GM23338 (cell line): Measurements from ENCODE around the gene PTCD3. TPM values are rescaled to one million over a fixed set of nuclear protein-coding genes. Genes with fewer than 3 reads are reported as not detected.

ENCODE experiments used
- ATAC-seq: fragments of 200-7000 bp; cut with Tn5 transposase; 3 replicates; pipeline ENCODE4 v1.9.1; 2020
- DNase-seq: peaks from one replicate; pipeline ENCODE4 v3.0.0-alpha.2; 2015; ENCODE audit warnings: low spot score
- H2AFZ ChIP-seq: fragments of 200-600 bp; sonication (generic); 2 replicates; pipeline ENCODE4 v1.8.0; 2016; ENCODE audit warnings: antibody characterized with exemption, mild to moderate bottlenecking, moderate library complexity
- H3F3A ChIP-seq: fragments of 200-600 bp; sonication (generic); replicated peaks from 2 replicates; pipeline ENCODE4 v1.8.0; 2017; ENCODE audit warnings: antibody characterized with exemption, mixed run types, low read depth
- H3K27ac ChIP-seq: fragments of 200-600 bp; sonication (generic); 2 replicates; pipeline ENCODE4 v1.6.1; 2016; ENCODE audit warnings: low read depth
- H3K27me3 ChIP-seq: fragments of 200-600 bp; sonication (generic); 2 replicates; pipeline ENCODE4 v1.8.0; 2016; ENCODE audit warnings: mild to moderate bottlenecking, mixed run types, moderate library complexity; ENCODE audit not compliant: insufficient read depth
- H3K36me3 ChIP-seq: fragments of 200-600 bp; sonication (generic); 2 replicates; pipeline ENCODE4 v1.8.0; 2016; ENCODE audit warnings: mild to moderate bottlenecking; ENCODE audit not compliant: insufficient read depth
- H3K4me1 ChIP-seq: fragments of 200-600 bp; sonication (generic); 2 replicates; pipeline ENCODE4 v1.8.0; 2016; ENCODE audit warnings: mild to moderate bottlenecking, moderate library complexity; ENCODE audit not compliant: insufficient read depth
- H3K4me2 ChIP-seq: fragments of 200-600 bp; sonication (generic); 2 replicates; pipeline ENCODE4 v1.7.1; 2017; ENCODE audit warnings: mixed run types
- H3K4me3 ChIP-seq: fragments of 200-600 bp; sonication (generic); 2 replicates; pipeline ENCODE4 v1.6.1; 2016; ENCODE audit warnings: mixed run types
- H3K79me2 ChIP-seq: fragments of 200-600 bp; sonication (generic); replicated peaks from 2 replicates; pipeline ENCODE4 v1.8.0; 2017; ENCODE audit warnings: mild to moderate bottlenecking; ENCODE audit not compliant: insufficient read depth
- H3K9me2 ChIP-seq: fragments of 200-600 bp; sonication (generic); 2 replicates; pipeline ENCODE4 v1.8.0; 2017; ENCODE audit not compliant: insufficient read depth
- H4K20me1 ChIP-seq: fragments of 200-600 bp; sonication (generic); replicated peaks from 2 replicates; pipeline ENCODE4 v1.8.0; 2017; ENCODE audit warnings: mild to moderate bottlenecking; ENCODE audit not compliant: insufficient read depth
- H3K27ac Mint-ChIP-seq: 2 replicates; pipeline ENCODE4 v1.8.0; 2020; ENCODE audit warnings: inconsistent platforms, mild to moderate bottlenecking, moderate library complexity, mixed read lengths
- H3K27me3 Mint-ChIP-seq: 3 replicates; pipeline ENCODE4 v1.8.0; 2022; ENCODE audit warnings: low read depth, mild to moderate bottlenecking, moderate library complexity, mixed read lengths, inconsistent platforms; ENCODE audit not compliant: insufficient read depth, poor library complexity
- H3K36me3 Mint-ChIP-seq: 3 replicates; pipeline ENCODE4 v1.8.0; 2021; ENCODE audit warnings: low read depth, mild to moderate bottlenecking, inconsistent platforms, moderate library complexity, mixed read lengths
- H3K4me1 Mint-ChIP-seq: 3 replicates; pipeline ENCODE4 v1.8.0; 2020; ENCODE audit warnings: mild to moderate bottlenecking, inconsistent platforms, mixed read lengths
- H3K4me3 Mint-ChIP-seq: 3 replicates; pipeline ENCODE4 v1.8.0; 2021; ENCODE audit warnings: moderate library complexity, mild to moderate bottlenecking, inconsistent platforms, mixed read lengths
- H3K9me3 Mint-ChIP-seq: 3 replicates; pipeline ENCODE4 v1.8.0; 2020; ENCODE audit warnings: moderate library complexity, mild to moderate bottlenecking, inconsistent platforms, mixed read lengths
- CREB1 ChIP-seq: fragments of 250-450 bp; sonication (Bioruptor Pico); IDR thresholded peaks from 2 replicates; pipeline ENCODE4 v1.5.0; 2020; ENCODE audit warnings: low read depth, mild to moderate bottlenecking, moderate library complexity
- ETS1 ChIP-seq: IDR thresholded peaks from 2 replicates; pipeline ENCODE4 v1.6.1; 2016; ENCODE audit warnings: antibody characterized with exemption
- EZH2 ChIP-seq: fragments of 200-600 bp; sonication (generic); IDR thresholded peaks from one replicate; pipeline ENCODE4 v1.8.0; 2017; ENCODE audit warnings: antibody characterized with exemption, mild to moderate bottlenecking, low read depth; ENCODE audit not compliant: unreplicated experiment
- EZH2phosphoT487 ChIP-seq: fragments of 200-600 bp; sonication (generic); IDR thresholded peaks from one replicate; pipeline ENCODE4 v1.8.1; 2018; ENCODE audit warnings: antibody characterized with exemption; ENCODE audit not compliant: unreplicated experiment
- JUNB ChIP-seq: IDR thresholded peaks from one replicate; pipeline ENCODE4 v1.6.1; 2016; ENCODE audit warnings: antibody characterized with exemption; ENCODE audit not compliant: unreplicated experiment
- NANOG ChIP-seq: IDR thresholded peaks from 2 replicates; pipeline ENCODE4 v1.6.1; 2016; ENCODE audit warnings: antibody characterized with exemption, borderline replicate concordance
- POLR2AphosphoS5 ChIP-seq: IDR thresholded peaks from 2 replicates; pipeline ENCODE4 v1.6.1; 2016; ENCODE audit warnings: antibody characterized with exemption, low read depth
- STAT1 ChIP-seq: IDR thresholded peaks from one replicate; pipeline ENCODE4 v1.6.1; 2016; ENCODE audit warnings: antibody characterized with exemption; ENCODE audit not compliant: unreplicated experiment
- ZNF114 ChIP-seq: fragments of 250-450 bp; sonication (Bioruptor Pico); IDR thresholded peaks from 2 replicates; pipeline ENCODE4 v1.5.0; 2020; ENCODE audit warnings: mild to moderate bottlenecking, moderate library complexity
- ZNF331 ChIP-seq: fragments of 250-450 bp; sonication (Bioruptor Pico); IDR thresholded peaks from 2 replicates; pipeline ENCODE4 v1.5.0; 2020; ENCODE audit warnings: low read depth, mild to moderate bottlenecking, moderate library complexity
- ZNF462 ChIP-seq: fragments of 250-450 bp; sonication (Bioruptor Pico); IDR thresholded peaks from 2 replicates; pipeline ENCODE4 v1.5.0; 2020; ENCODE audit warnings: mild to moderate bottlenecking, moderate library complexity
- polyA plus RNA-seq: library from polyadenylated mRNA; unstranded; fragments of >200 nt; fragmentation: Nextera tagmentation; extraction: Ambion mirVana; gene quantifications from 2 replicates; pipeline ENCODE4 v1.2.1, GENCODE V29; 2016
- total RNA-seq: library from RNA; depleted of rRNA; stranded (reverse); fragments of >200 nt; shearing (Covaris generic); gene quantifications from 2 replicates; pipeline ENCODE4 v1.2.3, GENCODE V29; 2014
- TF ChIP-seq, protein P1 (sequence below): IDR thresholded peaks from one replicate; pipeline ENCODE4 v1.6.1; 2018; ENCODE audit warnings: antibody characterized with exemption; ENCODE audit not compliant: unreplicated experiment
- TF ChIP-seq, protein P2 (sequence below), 2 experiments: fragments of 200-600 bp in 1 of 2; sonication (generic) in 1 of 2; conservative IDR thresholded peaks; 2 replicates each; pipeline versions ENCODE4 v1.5.1 to v1.6.1; 2016 to 2017; ENCODE audit warnings: antibody characterized with exemption in 2 of 2, low read depth in 2 of 2, mild to moderate bottlenecking in 2 of 2, moderate library complexity in 1 of 2

Gene PTCD3
- total and polyA plus RNA-seq, 2 experiments from 2014 or later = 140 to 223 TPM

DNA sequence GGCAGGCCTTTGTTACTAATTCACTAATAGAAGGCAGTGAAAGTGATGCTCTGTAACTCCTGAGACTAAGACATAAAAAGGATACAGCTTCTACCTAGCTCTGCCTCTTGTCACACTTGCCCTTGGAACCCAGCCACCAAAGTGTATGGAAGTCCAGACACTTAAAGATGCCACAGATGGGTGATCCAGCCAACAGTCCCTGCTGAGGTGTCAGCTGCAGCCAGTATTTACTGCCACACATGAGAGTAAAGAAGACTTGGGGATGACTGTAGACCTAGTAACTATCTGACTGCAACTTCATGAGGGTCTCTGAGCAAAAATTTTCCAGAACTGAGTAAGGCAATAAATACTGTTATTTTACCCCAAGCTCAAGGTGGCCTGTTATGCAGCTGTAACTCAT lies 80.4 kb downstream of the PTCD3 start:
- no peaks in the 10 kb centered on the region; the same call in 1 of the 3 replicates for H3K4me1 Mint-ChIP-seq
- no peaks in the 10 kb centered on the region for H3K27me3 Mint-ChIP-seq
- no peak for TF ChIP-seq EZH2
- TF ChIP-seq NANOG = no peak
- TF ChIP-seq, protein P1, sequence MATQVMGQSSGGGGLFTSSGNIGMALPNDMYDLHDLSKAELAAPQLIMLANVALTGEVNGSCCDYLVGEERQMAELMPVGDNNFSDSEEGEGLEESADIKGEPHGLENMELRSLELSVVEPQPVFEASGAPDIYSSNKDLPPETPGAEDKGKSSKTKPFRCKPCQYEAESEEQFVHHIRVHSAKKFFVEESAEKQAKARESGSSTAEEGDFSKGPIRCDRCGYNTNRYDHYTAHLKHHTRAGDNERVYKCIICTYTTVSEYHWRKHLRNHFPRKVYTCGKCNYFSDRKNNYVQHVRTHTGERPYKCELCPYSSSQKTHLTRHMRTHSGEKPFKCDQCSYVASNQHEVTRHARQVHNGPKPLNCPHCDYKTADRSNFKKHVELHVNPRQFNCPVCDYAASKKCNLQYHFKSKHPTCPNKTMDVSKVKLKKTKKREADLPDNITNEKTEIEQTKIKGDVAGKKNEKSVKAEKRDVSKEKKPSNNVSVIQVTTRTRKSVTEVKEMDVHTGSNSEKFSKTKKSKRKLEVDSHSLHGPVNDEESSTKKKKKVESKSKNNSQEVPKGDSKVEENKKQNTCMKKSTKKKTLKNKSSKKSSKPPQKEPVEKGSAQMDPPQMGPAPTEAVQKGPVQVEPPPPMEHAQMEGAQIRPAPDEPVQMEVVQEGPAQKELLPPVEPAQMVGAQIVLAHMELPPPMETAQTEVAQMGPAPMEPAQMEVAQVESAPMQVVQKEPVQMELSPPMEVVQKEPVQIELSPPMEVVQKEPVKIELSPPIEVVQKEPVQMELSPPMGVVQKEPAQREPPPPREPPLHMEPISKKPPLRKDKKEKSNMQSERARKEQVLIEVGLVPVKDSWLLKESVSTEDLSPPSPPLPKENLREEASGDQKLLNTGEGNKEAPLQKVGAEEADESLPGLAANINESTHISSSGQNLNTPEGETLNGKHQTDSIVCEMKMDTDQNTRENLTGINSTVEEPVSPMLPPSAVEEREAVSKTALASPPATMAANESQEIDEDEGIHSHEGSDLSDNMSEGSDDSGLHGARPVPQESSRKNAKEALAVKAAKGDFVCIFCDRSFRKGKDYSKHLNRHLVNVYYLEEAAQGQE = no peak
- TF ChIP-seq, protein P2, sequence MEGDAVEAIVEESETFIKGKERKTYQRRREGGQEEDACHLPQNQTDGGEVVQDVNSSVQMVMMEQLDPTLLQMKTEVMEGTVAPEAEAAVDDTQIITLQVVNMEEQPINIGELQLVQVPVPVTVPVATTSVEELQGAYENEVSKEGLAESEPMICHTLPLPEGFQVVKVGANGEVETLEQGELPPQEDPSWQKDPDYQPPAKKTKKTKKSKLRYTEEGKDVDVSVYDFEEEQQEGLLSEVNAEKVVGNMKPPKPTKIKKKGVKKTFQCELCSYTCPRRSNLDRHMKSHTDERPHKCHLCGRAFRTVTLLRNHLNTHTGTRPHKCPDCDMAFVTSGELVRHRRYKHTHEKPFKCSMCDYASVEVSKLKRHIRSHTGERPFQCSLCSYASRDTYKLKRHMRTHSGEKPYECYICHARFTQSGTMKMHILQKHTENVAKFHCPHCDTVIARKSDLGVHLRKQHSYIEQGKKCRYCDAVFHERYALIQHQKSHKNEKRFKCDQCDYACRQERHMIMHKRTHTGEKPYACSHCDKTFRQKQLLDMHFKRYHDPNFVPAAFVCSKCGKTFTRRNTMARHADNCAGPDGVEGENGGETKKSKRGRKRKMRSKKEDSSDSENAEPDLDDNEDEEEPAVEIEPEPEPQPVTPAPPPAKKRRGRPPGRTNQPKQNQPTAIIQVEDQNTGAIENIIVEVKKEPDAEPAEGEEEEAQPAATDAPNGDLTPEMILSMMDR (conservative IDR thresholded peaks at IDR 0.05; ENCODE audit: low read depth in 2 of 2) = no peak
- no peak for TF ChIP-seq ZNF462 (CRISPR knock-in tag)
- no peak for TF ChIP-seq EZH2phosphoT487
- no peak for TF ChIP-seq JUNB
- no peak for TF ChIP-seq ETS1
- no peak for TF ChIP-seq CREB1 (CRISPR knock-in tag)
- no peak for TF ChIP-seq ZNF114
- TF ChIP-seq ZNF331 (CRISPR knock-in tag) = no peak
- TF ChIP-seq POLR2AphosphoS5 = no peak
- TF ChIP-seq STAT1 = no peak
- H3K27ac ChIP-seq = 0 out of 2 replicates have a peak overlapping the region, but pooled peaks have one; percentile 46
- peaks cover 15% of the 10 kb centered on the region for H3K36me3 Mint-ChIP-seq
- no peak for ATAC-seq
- H3K79me2 ChIP-seq = peaks cover 100% of the 10 kb centered on the region
- H3K4me3 Mint-ChIP-seq = no peak overlapping the region
- peaks cover 55% of the 10 kb centered on the region for H4K20me1 ChIP-seq
- no peaks in the 10 kb centered on the region for H3K9me2 ChIP-seq
- no peak overlapping the region for H2AFZ ChIP-seq
- DNase-seq = no peak
- no peaks in the 10 kb centered on the region for H3K27me3 ChIP-seq
- no peak overlapping the region for H3K4me2 ChIP-seq
- H3K36me3 ChIP-seq = peaks cover 4% of the 10 kb centered on the region; the same call in 1 of the 2 replicates
- no peak overlapping the region for H3K4me3 ChIP-seq
- no peaks in the 10 kb centered on the region for H3K9me3 Mint-ChIP-seq
- no peaks in the 10 kb centered on the region for H3F3A ChIP-seq
- H3K4me1 ChIP-seq = no peaks in the 10 kb centered on the region; the same call in 1 of the 2 replicates
- no peak overlapping the region for H3K27ac Mint-ChIP-seq
